Measurements from ENCODE around the gene GLIS1. TPM values are rescaled to one million over a fixed set of nuclear protein-coding genes. Genes with fewer than 3 reads are reported as not detected.

Gene GLIS1
- total and polyA plus RNA-seq, 2 donors (not counting 3 experiments of a cell fraction or from before 2014, with no cell fraction given) = not detected

- dilution Hi-C loops (cut with MboI; ENCODE audit: extremely low pct_ligation_motif_present, low sequenced_read_pairs) (no loop called here), intact Hi-C loops (cut with micrococcal nuclease) (no loop called here)
- no peak overlapping the region for H3K4me2 ChIP-seq (ENCODE audit: insufficient read depth, low read length)
- DNase-seq (ENCODE audit: low read depth, low spot score) = no peak
- no peak overlapping the region for H3K9ac ChIP-seq (replicated peaks; ENCODE audit: extremely low read depth, insufficient read depth, low read length)
- no peak overlapping the region for H3K27ac ChIP-seq (ENCODE audit: insufficient read depth, low read depth, low read length)
- H3K9me1 ChIP-seq (replicated peaks; ENCODE audit: control insufficient read depth, extremely low read depth, insufficient read depth, low read length) = no peaks in the 10 kb centered on the region
- no peaks in the 10 kb centered on the region for H4K20me1 ChIP-seq (replicated peaks; ENCODE audit: control insufficient read depth, extremely low read depth, insufficient read depth, low read length)
- TF ChIP-seq CTCF (IDR thresholded peaks at IDR 0.05; ENCODE audit: extremely low read depth in 1 of 2, insufficient read depth in 1 of 2, low read depth in 1 of 2, low read length in 2 of 2) (no peak), POLR2A (IDR thresholded peaks at IDR 0.05; ENCODE audit: low read depth, low read length) (no peak), GATA2 (IDR thresholded peaks at IDR 0.05; ENCODE audit: insufficient read depth, insufficient read length, low read depth, low read length) (no peak), FOS (IDR thresholded peaks at IDR 0.05; ENCODE audit: borderline replicate concordance, insufficient read depth, low read length) (no peak), MAX (IDR thresholded peaks at IDR 0.05; ENCODE audit: insufficient read depth, insufficient read length) (no peak), JUN (IDR thresholded peaks at IDR 0.05; ENCODE audit: borderline replicate concordance, insufficient read depth, insufficient read length, low read depth) (no peak)
- H3K36me3 ChIP-seq (ENCODE audit: control insufficient read depth in 2 of 2, extremely low read depth in 1 of 2, insufficient read depth in 2 of 2, low read length in 2 of 2) = no peaks in the 10 kb centered on the region
- no TSS peak for BruUV-seq (replicated peaks)
- H3K9me3 ChIP-seq (replicated peaks; ENCODE audit: control insufficient read depth, insufficient read depth, low read length) = no peaks in the 10 kb centered on the region
- H3K79me2 ChIP-seq (ENCODE audit: control insufficient read depth, insufficient read depth, low read length) = no peaks in the 10 kb centered on the region
- H3K4me3 ChIP-seq (replicated peaks in 1 of 3; ENCODE audit: insufficient read depth in 1 of 3, low read depth in 1 of 3, low read length in 3 of 3) = no peak overlapping the region
- H3K4me1 ChIP-seq (ENCODE audit: control insufficient read depth, extremely low read depth, insufficient read depth, low read length) = no peaks in the 10 kb centered on the region
- no peaks in the 10 kb centered on the region for H3K27me3 ChIP-seq (ENCODE audit: control insufficient read depth in 2 of 2, insufficient read depth in 2 of 2, low read length in 2 of 2)
- POLR2A ChIA-PET = no interaction called here
- CTCF ChIA-PET = interaction anchor here (0.5 to 1.3 kb wide), 2 partner anchors 28 to 113 kb away, joined by 3 read pairs; no protein-coding TSS in a partner anchor
- H2AFZ ChIP-seq (ENCODE audit: low read depth, low read length) = no peak overlapping the region
- FAIRE-seq = no peak
Observed at GRCh38 chr1:53643041-53643880, 95.7 kb downstream of the GLIS1 start.
